ENCODE data around the gene VIPR1. TPM values are rescaled to one million over a fixed set of nuclear protein-coding genes. Genes with fewer than 3 reads are reported as not detected.

Gene VIPR1
- total and polyA plus RNA-seq, 11 donors: 0.96 to 5.4 (median 2.4) TPM

DNA sequence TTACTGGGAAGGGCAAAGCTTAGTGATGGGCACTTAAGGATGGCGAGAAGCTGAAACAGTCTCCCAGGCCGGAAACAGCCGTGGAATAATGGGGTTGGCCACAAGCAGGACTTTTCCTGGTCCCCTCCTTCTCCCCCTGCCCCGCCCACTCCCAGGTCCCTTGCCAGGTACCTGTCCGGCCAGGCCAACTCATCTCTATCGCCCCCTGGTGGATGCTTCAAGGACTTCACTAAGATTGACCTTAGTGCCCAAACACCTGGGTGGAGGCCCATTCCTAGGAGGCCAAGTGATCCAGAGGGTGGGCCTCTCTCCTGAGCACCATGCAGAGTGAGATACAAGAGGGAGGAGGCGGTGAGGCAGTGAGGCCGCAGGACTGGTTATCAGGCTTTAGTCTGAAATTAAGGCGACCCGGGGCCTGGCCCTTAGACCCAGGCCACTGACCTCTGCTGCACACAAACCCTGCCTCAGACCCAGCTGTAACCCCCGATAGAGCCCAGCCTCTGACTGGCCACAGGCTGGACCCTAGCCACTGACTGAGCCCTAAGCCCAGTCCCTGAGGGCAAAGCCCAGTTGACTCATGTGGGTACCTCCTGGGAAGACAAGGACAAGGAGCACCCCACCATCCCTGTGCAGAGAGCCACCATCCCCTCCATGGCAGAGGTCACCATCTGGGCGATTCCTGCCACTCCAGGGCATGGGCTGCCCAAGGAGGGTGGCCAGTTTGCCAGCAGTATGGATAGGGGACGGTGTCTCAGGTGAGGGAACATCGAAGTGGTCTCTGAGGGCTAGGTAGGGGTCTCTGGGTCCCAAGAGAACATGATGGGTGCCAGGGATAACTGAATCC, 37.6 kb downstream of the VIPR1 start:
- no peaks in the 10 kb centered on the region for H3K9me3 ChIP-seq
- no peaks in the 10 kb centered on the region for H3K36me3 ChIP-seq
- H3K27ac ChIP-seq: no peak overlapping the region
- intact Hi-C loops (cut with DNase I): loop anchor here in 8 of 10 donors (5.0 to 10.0 kb wide), 7 partner anchors 38 to 645 kb away; partner anchors contain the start of gene VIPR1 (in 5 of the 8)
- ATAC-seq (peak in 3 of 4 donors; percentile 26 to 50 (median 31)), DNase-seq (peak in 2 of 5 donors; percentile 51 to 56)
- no peak for TF ChIP-seq POLR2A (IDR thresholded peaks at IDR 0.05)
- TF ChIP-seq, protein P1, sequence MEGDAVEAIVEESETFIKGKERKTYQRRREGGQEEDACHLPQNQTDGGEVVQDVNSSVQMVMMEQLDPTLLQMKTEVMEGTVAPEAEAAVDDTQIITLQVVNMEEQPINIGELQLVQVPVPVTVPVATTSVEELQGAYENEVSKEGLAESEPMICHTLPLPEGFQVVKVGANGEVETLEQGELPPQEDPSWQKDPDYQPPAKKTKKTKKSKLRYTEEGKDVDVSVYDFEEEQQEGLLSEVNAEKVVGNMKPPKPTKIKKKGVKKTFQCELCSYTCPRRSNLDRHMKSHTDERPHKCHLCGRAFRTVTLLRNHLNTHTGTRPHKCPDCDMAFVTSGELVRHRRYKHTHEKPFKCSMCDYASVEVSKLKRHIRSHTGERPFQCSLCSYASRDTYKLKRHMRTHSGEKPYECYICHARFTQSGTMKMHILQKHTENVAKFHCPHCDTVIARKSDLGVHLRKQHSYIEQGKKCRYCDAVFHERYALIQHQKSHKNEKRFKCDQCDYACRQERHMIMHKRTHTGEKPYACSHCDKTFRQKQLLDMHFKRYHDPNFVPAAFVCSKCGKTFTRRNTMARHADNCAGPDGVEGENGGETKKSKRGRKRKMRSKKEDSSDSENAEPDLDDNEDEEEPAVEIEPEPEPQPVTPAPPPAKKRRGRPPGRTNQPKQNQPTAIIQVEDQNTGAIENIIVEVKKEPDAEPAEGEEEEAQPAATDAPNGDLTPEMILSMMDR (IDR thresholded peaks at IDR 0.05): peak; percentile 57 to 77 (median 68)
- no peaks in the 10 kb centered on the region for H3K27me3 ChIP-seq
- peaks cover 0 to 28% (median 12%) of the 10 kb centered on the region in 12 donors for H3K4me1 ChIP-seq
- no peak overlapping the region for H3K4me3 ChIP-seq
- 67 to 74% (median 70%) methylated on average over 14 of the region's 14 CpGs for WGBS, 4 donors

DNA sequence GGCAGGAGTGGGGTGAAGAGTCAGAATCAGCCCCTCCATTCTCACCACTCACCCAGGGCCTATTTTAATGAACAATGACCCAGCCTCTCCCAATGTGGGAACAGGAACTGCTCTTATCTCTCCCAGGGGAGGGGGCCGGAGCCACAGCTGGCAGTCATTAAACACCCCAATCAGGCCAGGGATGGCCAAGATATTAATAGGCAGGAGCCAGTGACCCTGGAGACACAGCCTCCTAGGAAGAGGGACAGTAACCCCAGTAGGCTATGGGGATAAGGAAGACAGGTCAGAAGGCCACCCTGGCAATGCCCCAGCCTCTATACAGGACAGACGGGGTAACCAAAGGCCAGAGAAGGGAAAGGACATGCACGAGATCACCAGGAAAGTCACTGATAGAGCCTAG, 38.6 kb downstream of the VIPR1 start:
- intact Hi-C loops (cut with DNase I): loop anchor here in 7 of 10 donors (5.0 to 10.0 kb wide), 6 partner anchors 39 to 646 kb away; partner anchors contain the start of gene VIPR1 (in 1 of the 7)
- DNase-seq: peak in 1 of 5 donors; percentile 53
- Histone ChIP-seq H3K36me3 (no peaks in the 10 kb centered on the region), H3K4me3 (no peak overlapping the region), H3K27ac (peak overlapping the region in 1 of 12 donors; percentile 30), H3K9me3 (no peaks in the 10 kb centered on the region), H3K4me1 (peaks cover 0 to 32% (median 12%) of the 10 kb centered on the region in 12 donors), H3K27me3 (no peaks in the 10 kb centered on the region)
- 25 to 34% (median 31%) methylated on average over 2 to 3 of the region's 3 CpGs for WGBS, 4 donors
- TF ChIP-seq, protein P1 (IDR thresholded peaks at IDR 0.05): no peak
- no peak for TF ChIP-seq POLR2A (IDR thresholded peaks at IDR 0.05)
- peak in 1 of 4 donors; percentile 11 for ATAC-seq

DNA sequence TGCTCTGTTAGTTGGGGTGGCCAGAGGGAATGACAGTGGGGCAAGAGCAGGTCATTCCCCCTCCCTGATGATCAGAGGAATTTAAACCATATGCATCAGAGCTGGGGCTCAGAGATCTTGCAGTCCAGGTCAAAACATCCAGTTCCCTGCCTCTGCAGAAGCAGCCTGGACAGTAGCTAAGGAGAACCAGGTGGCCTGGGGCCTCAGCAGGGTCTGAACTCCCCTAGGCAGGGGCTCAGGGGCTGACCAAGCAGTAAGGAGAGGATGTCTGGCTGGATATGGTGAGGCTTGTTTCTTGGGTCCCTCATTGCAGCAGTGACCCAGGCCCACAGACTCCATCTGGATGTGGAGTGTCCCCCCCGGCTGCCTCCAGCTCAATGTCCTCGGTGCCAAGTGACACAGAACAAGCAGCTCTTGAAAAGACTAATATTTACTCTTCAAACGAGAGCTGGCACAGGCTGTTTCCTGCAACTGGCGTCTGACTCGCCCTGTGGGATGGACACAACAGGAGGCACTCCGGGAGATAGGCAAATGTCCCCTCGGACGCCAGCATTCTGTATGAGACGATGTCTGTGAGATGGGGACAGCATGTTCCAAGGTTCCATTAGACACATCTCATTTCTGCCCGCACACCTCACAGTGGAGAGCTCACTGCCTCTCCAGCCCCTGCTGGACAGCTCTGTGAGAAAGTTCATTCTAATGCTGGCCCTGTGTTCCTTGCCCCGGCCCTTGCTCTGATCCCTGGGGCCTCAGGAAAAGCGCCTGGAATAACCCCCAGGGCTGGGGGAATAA, 42.2 kb downstream of the VIPR1 start:
- H3K9me3 ChIP-seq: no peaks in the 10 kb centered on the region
- intact Hi-C loops (cut with DNase I): loop anchor here in 9 of 10 donors (5.0 to 10.0 kb wide), 8 partner anchors 42 to 650 kb away; partner anchors contain the start of gene VIPR1 (in 3 of the 9)
- no peaks in the 10 kb centered on the region for H3K27me3 ChIP-seq
- H3K4me3 ChIP-seq: no peak overlapping the region
- DNase-seq (peak in 2 of 5 donors; percentile 61 to 70), ATAC-seq (peak; percentile 52 to 67 (median 60))
- peak overlapping the region in 9 of 12 donors; percentile 21 to 70 (median 39) for H3K27ac ChIP-seq
- H3K4me1 ChIP-seq: peaks cover 0 to 45% (median 15%) of the 10 kb centered on the region in 12 donors
- WGBS, 4 donors: 23 to 30% (median 26%) methylated on average over 11 to 12 of the region's 12 CpGs
- H3K36me3 ChIP-seq: peaks cover 0 to 17% (median 4%) of the 10 kb centered on the region in 9 donors
- no peak for TF ChIP-seq POLR2A (IDR thresholded peaks at IDR 0.05)
- TF ChIP-seq, protein P1 (IDR thresholded peaks at IDR 0.05): peak in 3 of 12 donors; percentile 6 to 33 (median 23)

All from heart left ventricle (tissue), 16 donors.